PFSK-1 (cell line): ENCODE measurements around the gene ZC3HAV1L.

Experiments
- POLR2AphosphoS5 ChIP-seq: IDR thresholded peaks from 2 replicates; pipeline ENCODE4 v1.6.1; 2012; ENCODE audit warnings: low read depth, mild to moderate bottlenecking, control low read depth, low read length, moderate library complexity
- SIN3A ChIP-seq: IDR thresholded peaks from 2 replicates; pipeline ENCODE4 v1.6.1; 2012; ENCODE audit warnings: mild to moderate bottlenecking, low read length, moderate library complexity, borderline replicate concordance; ENCODE audit not compliant: insufficient read depth

- TF ChIP-seq POLR2AphosphoS5 (no peak), SIN3A (no peak)
These were observed 14.1 kb upstream of the ZC3HAV1L start for GRCh38 chr7:139049936-139050335.
